Peyer's patch (tissue), 4 donors: Measurements from ENCODE around the gene SEBOX.

Experiments
- POLR2A ChIP-seq, 2 donors: fragments of 450-650 bp; IDR thresholded peaks; one replicate each; pipeline ENCODE4 v1.5.1; 2017; ENCODE audit warnings: antibody characterized with exemption in 2 of 2, mild to moderate bottlenecking in 2 of 2, moderate library complexity in 2 of 2
- TF ChIP-seq, protein P1 (sequence below), 6 experiments: fragments of 450-650 bp in 4 of 6; fragments of 200-600 bp in 2 of 6; sonication (generic) in 1 of 6; IDR thresholded peaks; one replicate each; pipeline ENCODE4 v1.5.1; 2017 to 2019; ENCODE audit warnings: antibody characterized with exemption in 6 of 6, mild to moderate bottlenecking in 3 of 6, moderate library complexity in 1 of 6

GRCh38 chr17:28333083-28333746, 31.8 kb downstream of the SEBOX start:
- TF ChIP-seq, protein P1, sequence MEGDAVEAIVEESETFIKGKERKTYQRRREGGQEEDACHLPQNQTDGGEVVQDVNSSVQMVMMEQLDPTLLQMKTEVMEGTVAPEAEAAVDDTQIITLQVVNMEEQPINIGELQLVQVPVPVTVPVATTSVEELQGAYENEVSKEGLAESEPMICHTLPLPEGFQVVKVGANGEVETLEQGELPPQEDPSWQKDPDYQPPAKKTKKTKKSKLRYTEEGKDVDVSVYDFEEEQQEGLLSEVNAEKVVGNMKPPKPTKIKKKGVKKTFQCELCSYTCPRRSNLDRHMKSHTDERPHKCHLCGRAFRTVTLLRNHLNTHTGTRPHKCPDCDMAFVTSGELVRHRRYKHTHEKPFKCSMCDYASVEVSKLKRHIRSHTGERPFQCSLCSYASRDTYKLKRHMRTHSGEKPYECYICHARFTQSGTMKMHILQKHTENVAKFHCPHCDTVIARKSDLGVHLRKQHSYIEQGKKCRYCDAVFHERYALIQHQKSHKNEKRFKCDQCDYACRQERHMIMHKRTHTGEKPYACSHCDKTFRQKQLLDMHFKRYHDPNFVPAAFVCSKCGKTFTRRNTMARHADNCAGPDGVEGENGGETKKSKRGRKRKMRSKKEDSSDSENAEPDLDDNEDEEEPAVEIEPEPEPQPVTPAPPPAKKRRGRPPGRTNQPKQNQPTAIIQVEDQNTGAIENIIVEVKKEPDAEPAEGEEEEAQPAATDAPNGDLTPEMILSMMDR (IDR thresholded peaks at IDR 0.05), result no peak
- TF ChIP-seq POLR2A (IDR thresholded peaks at IDR 0.05), result no peak
